ENCODE results near the gene RPL39L.

The RPL39L gene

GRCh38 chr3:187105700-187106099, 33.6 kb downstream of the RPL39L start:
- H3K9me3 ChIP-seq (ENCODE audit: control insufficient read depth, insufficient read depth, low read length): no peaks in the 10 kb centered on the region
- no peaks in the 10 kb centered on the region for H3K27me3 ChIP-seq (ENCODE audit: control insufficient read depth, low read length)
- H3K4me2 ChIP-seq (ENCODE audit: low read length): no peak overlapping the region
- no peak overlapping the region for H3K4me3 ChIP-seq (ENCODE audit: low read length)
- no peaks in the 10 kb centered on the region for H3K79me2 ChIP-seq (ENCODE audit: control insufficient read depth, low read length)
- no peaks in the 10 kb centered on the region for H4K20me1 ChIP-seq (ENCODE audit: control insufficient read depth, insufficient read depth, low read depth, low read length)
- no peaks in the 10 kb centered on the region for H3K36me3 ChIP-seq (ENCODE audit: control insufficient read depth, low read length)
- H3K4me1 ChIP-seq (ENCODE audit: control insufficient read depth, low read length): peaks cover 21% of the 10 kb centered on the region
- no peak overlapping the region for H3K27ac ChIP-seq (ENCODE audit: low read depth, low read length)
- TF ChIP-seq EZH2phosphoT487 (IDR thresholded peaks at IDR 0.05; ENCODE audit: borderline replicate concordance, low read length): no peak
- TF ChIP-seq, protein P1, sequence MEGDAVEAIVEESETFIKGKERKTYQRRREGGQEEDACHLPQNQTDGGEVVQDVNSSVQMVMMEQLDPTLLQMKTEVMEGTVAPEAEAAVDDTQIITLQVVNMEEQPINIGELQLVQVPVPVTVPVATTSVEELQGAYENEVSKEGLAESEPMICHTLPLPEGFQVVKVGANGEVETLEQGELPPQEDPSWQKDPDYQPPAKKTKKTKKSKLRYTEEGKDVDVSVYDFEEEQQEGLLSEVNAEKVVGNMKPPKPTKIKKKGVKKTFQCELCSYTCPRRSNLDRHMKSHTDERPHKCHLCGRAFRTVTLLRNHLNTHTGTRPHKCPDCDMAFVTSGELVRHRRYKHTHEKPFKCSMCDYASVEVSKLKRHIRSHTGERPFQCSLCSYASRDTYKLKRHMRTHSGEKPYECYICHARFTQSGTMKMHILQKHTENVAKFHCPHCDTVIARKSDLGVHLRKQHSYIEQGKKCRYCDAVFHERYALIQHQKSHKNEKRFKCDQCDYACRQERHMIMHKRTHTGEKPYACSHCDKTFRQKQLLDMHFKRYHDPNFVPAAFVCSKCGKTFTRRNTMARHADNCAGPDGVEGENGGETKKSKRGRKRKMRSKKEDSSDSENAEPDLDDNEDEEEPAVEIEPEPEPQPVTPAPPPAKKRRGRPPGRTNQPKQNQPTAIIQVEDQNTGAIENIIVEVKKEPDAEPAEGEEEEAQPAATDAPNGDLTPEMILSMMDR (IDR thresholded peaks at IDR 0.05; ENCODE audit: low read depth, low read length, poor library complexity, severe bottlenecking): no peak
- H3K9me2 ChIP-seq (replicated peaks; ENCODE audit: control insufficient read depth, low read length): no peaks in the 10 kb centered on the region
- no peaks in the 10 kb centered on the region for H3F3A ChIP-seq (ENCODE audit: control insufficient read depth, insufficient read depth)

- Histone ChIP-seq H3K36me3 (ENCODE audit: control insufficient read depth, low read length) (no peaks in the 10 kb centered on the region), H4K20me1 (ENCODE audit: control insufficient read depth, insufficient read depth, low read depth, low read length) (no peaks in the 10 kb centered on the region), H3K27ac (ENCODE audit: low read depth, low read length) (no peak overlapping the region), H3K4me2 (ENCODE audit: low read length) (no peak overlapping the region), H3F3A (ENCODE audit: control insufficient read depth, insufficient read depth) (no peaks in the 10 kb centered on the region), H3K27me3 (ENCODE audit: control insufficient read depth, low read length) (no peaks in the 10 kb centered on the region), H3K4me3 (ENCODE audit: low read length) (no peak overlapping the region), H3K79me2 (ENCODE audit: control insufficient read depth, low read length) (no peaks in the 10 kb centered on the region), H3K9me2 (replicated peaks; ENCODE audit: control insufficient read depth, low read length) (no peaks in the 10 kb centered on the region), H3K9me3 (ENCODE audit: control insufficient read depth, insufficient read depth, low read length) (no peaks in the 10 kb centered on the region), H3K4me1 (ENCODE audit: control insufficient read depth, low read length) (peaks cover 21% of the 10 kb centered on the region)
- no peak for TF ChIP-seq EZH2phosphoT487 (IDR thresholded peaks at IDR 0.05; ENCODE audit: borderline replicate concordance, low read length)
These were observed 34.4 kb downstream of the RPL39L start for GRCh38 chr3:187104933-187105332.

- Histone ChIP-seq H3K27ac (ENCODE audit: low read depth, low read length) (no peak overlapping the region), H3K4me3 (ENCODE audit: low read length) (no peak overlapping the region), H3F3A (ENCODE audit: control insufficient read depth, insufficient read depth) (no peaks in the 10 kb centered on the region), H3K9me3 (ENCODE audit: control insufficient read depth, insufficient read depth, low read length) (0 out of 2 replicates have a peak, but pooled peaks cover 1% of the 10 kb centered on the region), H3K4me1 (ENCODE audit: control insufficient read depth, low read length) (peaks cover 21% of the 10 kb centered on the region), H3K9me2 (replicated peaks; ENCODE audit: control insufficient read depth, low read length) (no peaks in the 10 kb centered on the region), H4K20me1 (ENCODE audit: control insufficient read depth, insufficient read depth, low read depth, low read length) (no peaks in the 10 kb centered on the region), H3K4me2 (ENCODE audit: low read length) (no peak overlapping the region), H3K36me3 (ENCODE audit: control insufficient read depth, low read length) (no peaks in the 10 kb centered on the region), H3K79me2 (ENCODE audit: control insufficient read depth, low read length) (no peaks in the 10 kb centered on the region), H3K27me3 (ENCODE audit: control insufficient read depth, low read length) (no peaks in the 10 kb centered on the region)
- TF ChIP-seq, protein P1 (IDR thresholded peaks at IDR 0.05; ENCODE audit: low read depth, low read length, poor library complexity, severe bottlenecking): no peak
- no peak for TF ChIP-seq EZH2phosphoT487 (IDR thresholded peaks at IDR 0.05; ENCODE audit: borderline replicate concordance, low read length)
These were observed 35.0 kb downstream of the RPL39L start for GRCh38 chr3:187104342-187104741.

DNA sequence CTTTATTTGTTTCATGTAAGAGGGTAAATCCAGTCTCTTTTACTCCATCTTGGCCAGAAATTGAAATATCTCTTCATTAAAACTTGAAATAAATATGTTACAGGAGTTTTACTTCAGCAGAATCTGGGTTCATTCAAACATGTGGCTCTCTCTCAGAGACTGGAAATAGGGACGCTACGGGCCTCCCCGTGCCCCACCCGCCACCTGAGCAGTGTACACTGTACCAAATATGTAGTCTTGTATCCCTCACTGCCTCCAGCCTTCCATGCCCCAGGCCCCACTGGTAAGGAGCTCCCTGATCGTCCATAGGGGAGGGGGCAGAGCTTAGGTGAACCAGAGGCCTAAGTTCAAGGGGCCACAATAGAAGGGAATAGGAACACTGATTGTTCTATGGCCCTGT, 36.0 kb downstream of the RPL39L start:
- Histone ChIP-seq H3F3A (ENCODE audit: control insufficient read depth, insufficient read depth) (no peaks in the 10 kb centered on the region), H3K9me3 (ENCODE audit: control insufficient read depth, insufficient read depth, low read length) (0 out of 2 replicates have a peak, but pooled peaks cover 5% of the 10 kb centered on the region), H3K79me2 (ENCODE audit: control insufficient read depth, low read length) (no peaks in the 10 kb centered on the region), H3K27ac (ENCODE audit: low read depth, low read length) (no peak overlapping the region), H3K4me3 (ENCODE audit: low read length) (no peak overlapping the region), H3K27me3 (ENCODE audit: control insufficient read depth, low read length) (no peaks in the 10 kb centered on the region), H3K4me2 (ENCODE audit: low read length) (no peak overlapping the region), H4K20me1 (ENCODE audit: control insufficient read depth, insufficient read depth, low read depth, low read length) (no peaks in the 10 kb centered on the region), H3K4me1 (ENCODE audit: control insufficient read depth, low read length) (peaks cover 27% of the 10 kb centered on the region), H3K9me2 (replicated peaks; ENCODE audit: control insufficient read depth, low read length) (no peaks in the 10 kb centered on the region), H3K36me3 (ENCODE audit: control insufficient read depth, low read length) (no peaks in the 10 kb centered on the region)
- TF ChIP-seq EZH2phosphoT487 (IDR thresholded peaks at IDR 0.05; ENCODE audit: borderline replicate concordance, low read length): no peak
- TF ChIP-seq, protein P1 (IDR thresholded peaks at IDR 0.05; ENCODE audit: low read depth, low read length, poor library complexity, severe bottlenecking): no peak

All from DOHH2 (cell line).